K562 (cell line): ENCODE results near the gene PHLDB1. TPM values are rescaled to one million over a fixed set of nuclear protein-coding genes. Genes with fewer than 3 reads are reported as not detected.

Experiments
- CBFA2T3 ChIP-seq: fragments of 450-650 bp; IDR thresholded peaks from 2 replicates; pipeline ENCODE4 v1.6.1; 2017
- CREBBP ChIP-seq: IDR thresholded peaks from one replicate; pipeline ENCODE4 v1.6.1; 2012; ENCODE audit warnings: low read depth, mild to moderate bottlenecking, control low read depth, inconsistent platforms, low read length
- E2F3 ChIP-seq: fragments of 250-450 bp; sonication (Bioruptor Pico); IDR thresholded peaks from 2 replicates; pipeline ENCODE4 v1.4.0; 2020; ENCODE audit warnings: mild to moderate bottlenecking
- E4F1 ChIP-seq: fragments of 250-450 bp; sonication (Bioruptor Pico); IDR thresholded peaks from 2 replicates; pipeline ENCODE4 v1.5.0; 2021; ENCODE audit warnings: mild to moderate bottlenecking, borderline replicate concordance
- HCFC1 ChIP-seq: IDR thresholded peaks from 2 replicates; pipeline ENCODE4 v1.6.1; 2012; ENCODE audit warnings: low read depth, low read length, improper control_type of control experiment
- HMBOX1 ChIP-seq: sonication (generic); IDR thresholded peaks from 2 replicates; pipeline ENCODE4 v1.6.1; 2016
- IRF1 ChIP-seq: sonication (generic); formaldehyde crosslinking; IDR thresholded peaks from 2 replicates; pipeline ENCODE4 v1.8.0; 2022; ENCODE audit warnings: missing genetic modification reagents, mild to moderate bottlenecking, borderline replicate concordance
- MCM7 ChIP-seq, 2 experiments: fragments of 450-650 bp; IDR thresholded peaks; 2 replicates each; pipeline ENCODE4 v1.6.1; 2016 to 2018
- MTA1 ChIP-seq: fragments of 450-650 bp; IDR thresholded peaks from 2 replicates; pipeline ENCODE4 v1.6.1; 2017; ENCODE audit warnings: borderline replicate concordance
- PCBP2 ChIP-seq: fragments of 200-400 bp; formaldehyde crosslinking; IDR thresholded peaks from 2 replicates; pipeline ENCODE4 v1.6.1; 2018; ENCODE audit warnings: low read length, low read depth, mild to moderate bottlenecking, moderate library complexity; ENCODE audit not compliant: poor library complexity, severe bottlenecking
- SREBF1 ChIP-seq: fragments of 150-350 bp; IDR thresholded peaks from 2 replicates; pipeline ENCODE4 v1.6.1; 2014; ENCODE audit warnings: antibody characterized with exemption, low read depth, low read length, borderline replicate concordance
- TAF9B ChIP-seq: fragments of 450-650 bp; IDR thresholded peaks from 2 replicates; pipeline ENCODE4 v1.6.1; 2018; ENCODE audit warnings: mild to moderate bottlenecking; ENCODE audit not compliant: partially characterized antibody
- TCF3 ChIP-seq: sonication (generic); formaldehyde crosslinking; IDR thresholded peaks from 2 replicates; pipeline ENCODE4 v1.4.0; 2020; ENCODE audit warnings: mild to moderate bottlenecking, missing genetic modification reagents
- TRIM25 ChIP-seq: fragments of 450-650 bp; IDR thresholded peaks from 2 replicates; pipeline ENCODE4 v1.7.0; 2016; ENCODE audit warnings: borderline replicate concordance
- ZNF311 ChIP-seq: fragments of 250-450 bp; sonication (Bioruptor Pico); IDR thresholded peaks from 2 replicates; pipeline ENCODE4 v1.4.0; 2020; ENCODE audit warnings: mild to moderate bottlenecking, moderate library complexity
- ZNF449 ChIP-seq: fragments of 250-450 bp; sonication (Bioruptor Pico); IDR thresholded peaks from 2 replicates; pipeline ENCODE4 v1.8.0; 2022; ENCODE audit warnings: moderate library complexity, mild to moderate bottlenecking, inconsistent platforms
- ZNF592 ChIP-seq: fragments of 450-650 bp; IDR thresholded peaks from 2 replicates; pipeline ENCODE4 v1.6.1; 2017; ENCODE audit warnings: antibody characterized with exemption, mild to moderate bottlenecking
- polyA plus RNA-seq, 8 experiments: library from polyadenylated mRNA; depleted of rRNA in 4 of 8; stranded (reverse) in 5 of 8; unstranded in 3 of 8; fragments of >200 nt; fragmentation: Nextera tagmentation in 2 of 8; fragmentation: Illumina TruSeq in 1 of 8; extraction: Ambion mirVana in 2 of 8; extraction: Trizol in 1 of 8; gene quantifications; 2 replicates each; pipeline versions ENCODE4 v1.2.1 to v1.2.3, GENCODE V29; 2011 to 2014; ENCODE audit warnings: inconsistent platforms in 1 of 8, missing spikeins in 1 of 8
- total RNA-seq, 7 experiments: library from RNA; depleted of rRNA in 6 of 7; stranded (reverse); fragments of >200 nt in 6 of 7; fragmentation: Illumina TruSeq in 2 of 7; extraction: Trizol in 2 of 7; gene quantifications; 2 replicates each; pipeline versions ENCODE4 v1.2.1 to v1.2.3, GENCODE V29; 2011 to 2021; ENCODE audit warnings: low replicate concordance in 1 of 7

PHLDB1 gene
- total and polyA plus RNA-seq, 9 of the 15 experiments (the other 6 are each of a cell fraction or from before 2014, with no cell fraction given) = 2.0 to 28.7 (median 16.2) TPM

- TF ChIP-seq IRF1 = no peak
- TF ChIP-seq E4F1 = no peak
- TF ChIP-seq ZNF311 (CRISPR knock-in tag) = no peak
- no peak for TF ChIP-seq TRIM25
- no peak for TF ChIP-seq TAF9B
- 0 out of 2 replicates have a peak, but pooled peaks have one; percentile 24 for TF ChIP-seq ZNF592
- no peak for TF ChIP-seq PCBP2
- TF ChIP-seq HMBOX1 = 0 out of 2 replicates have a peak, but pooled peaks have one; percentile 19
- TF ChIP-seq CREBBP = no peak
- no peak for TF ChIP-seq MCM7 (IDR thresholded peaks at IDR 0.05)
- TF ChIP-seq E2F3 (CRISPR knock-in tag) = no peak
- TF ChIP-seq CBFA2T3 = peak; percentile 53
- no peak for TF ChIP-seq ZNF449 (CRISPR knock-in tag)
- no peak for TF ChIP-seq HCFC1
- TF ChIP-seq TCF3 (CRISPR knock-in tag) = peak; percentile 68
- no peak for TF ChIP-seq SREBF1
- no peak for TF ChIP-seq MTA1
These were observed 2.8 kb upstream of the PHLDB1 start (continued) for GRCh38 chr11:118604566-118604965.
